ENCODE results near the gene C19orf85.

GRCh38 chr19:55456347-55456746, 8.2 kb downstream of the C19orf85 start:
- TF ChIP-seq, protein P1, sequence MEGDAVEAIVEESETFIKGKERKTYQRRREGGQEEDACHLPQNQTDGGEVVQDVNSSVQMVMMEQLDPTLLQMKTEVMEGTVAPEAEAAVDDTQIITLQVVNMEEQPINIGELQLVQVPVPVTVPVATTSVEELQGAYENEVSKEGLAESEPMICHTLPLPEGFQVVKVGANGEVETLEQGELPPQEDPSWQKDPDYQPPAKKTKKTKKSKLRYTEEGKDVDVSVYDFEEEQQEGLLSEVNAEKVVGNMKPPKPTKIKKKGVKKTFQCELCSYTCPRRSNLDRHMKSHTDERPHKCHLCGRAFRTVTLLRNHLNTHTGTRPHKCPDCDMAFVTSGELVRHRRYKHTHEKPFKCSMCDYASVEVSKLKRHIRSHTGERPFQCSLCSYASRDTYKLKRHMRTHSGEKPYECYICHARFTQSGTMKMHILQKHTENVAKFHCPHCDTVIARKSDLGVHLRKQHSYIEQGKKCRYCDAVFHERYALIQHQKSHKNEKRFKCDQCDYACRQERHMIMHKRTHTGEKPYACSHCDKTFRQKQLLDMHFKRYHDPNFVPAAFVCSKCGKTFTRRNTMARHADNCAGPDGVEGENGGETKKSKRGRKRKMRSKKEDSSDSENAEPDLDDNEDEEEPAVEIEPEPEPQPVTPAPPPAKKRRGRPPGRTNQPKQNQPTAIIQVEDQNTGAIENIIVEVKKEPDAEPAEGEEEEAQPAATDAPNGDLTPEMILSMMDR (IDR thresholded peaks at IDR 0.05), result no peak
- TF ChIP-seq POLR2AphosphoS5 (IDR thresholded peaks at IDR 0.05; ENCODE audit: insufficient read depth in 1 of 2, low read depth in 1 of 2), result no peak
- no peak for TF ChIP-seq POLR2A (IDR thresholded peaks at IDR 0.05)
